ENCODE data around the gene ARMC9.
"Not testable (repeated sequence)": the region's sequence is repeated elsewhere in the genome, so short reads cannot be mapped to it uniquely, and the experiment has no call there.

ARMC9 gene

DNA sequence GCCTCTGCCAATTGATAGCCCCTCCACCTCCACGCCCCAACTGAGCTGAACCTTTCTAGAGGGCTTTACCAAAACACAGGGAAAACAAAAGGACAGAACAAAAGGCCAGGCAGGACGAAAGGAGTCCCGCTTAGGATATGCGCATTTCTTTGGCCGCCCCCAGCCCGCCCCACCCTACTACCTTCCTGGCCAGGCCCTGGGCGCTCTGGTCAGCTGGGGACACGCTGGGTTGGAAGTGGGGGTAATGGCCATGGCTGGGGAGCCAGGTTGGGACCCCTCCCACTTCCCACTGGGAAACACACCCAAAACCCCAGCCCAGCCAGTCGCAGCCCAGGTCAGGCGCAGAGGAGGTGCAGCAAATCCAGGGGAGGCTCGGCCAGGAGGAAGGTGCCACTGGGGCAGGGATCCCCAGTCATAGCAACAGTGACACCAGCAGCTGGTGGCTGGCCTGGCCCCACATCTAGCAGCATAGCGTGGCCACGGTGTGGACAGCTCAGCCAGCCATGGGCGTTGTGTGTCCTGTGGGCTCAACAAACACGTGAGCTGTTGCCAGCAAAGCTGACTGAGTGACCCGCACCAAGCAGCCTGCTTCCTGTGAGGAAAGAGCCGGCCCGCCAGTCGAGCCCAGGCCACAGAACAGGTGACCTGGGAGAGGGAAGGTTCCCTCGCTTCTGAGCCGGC lies 172.5 kb downstream of the ARMC9 start:
- DNase-seq, result no peak

DNA sequence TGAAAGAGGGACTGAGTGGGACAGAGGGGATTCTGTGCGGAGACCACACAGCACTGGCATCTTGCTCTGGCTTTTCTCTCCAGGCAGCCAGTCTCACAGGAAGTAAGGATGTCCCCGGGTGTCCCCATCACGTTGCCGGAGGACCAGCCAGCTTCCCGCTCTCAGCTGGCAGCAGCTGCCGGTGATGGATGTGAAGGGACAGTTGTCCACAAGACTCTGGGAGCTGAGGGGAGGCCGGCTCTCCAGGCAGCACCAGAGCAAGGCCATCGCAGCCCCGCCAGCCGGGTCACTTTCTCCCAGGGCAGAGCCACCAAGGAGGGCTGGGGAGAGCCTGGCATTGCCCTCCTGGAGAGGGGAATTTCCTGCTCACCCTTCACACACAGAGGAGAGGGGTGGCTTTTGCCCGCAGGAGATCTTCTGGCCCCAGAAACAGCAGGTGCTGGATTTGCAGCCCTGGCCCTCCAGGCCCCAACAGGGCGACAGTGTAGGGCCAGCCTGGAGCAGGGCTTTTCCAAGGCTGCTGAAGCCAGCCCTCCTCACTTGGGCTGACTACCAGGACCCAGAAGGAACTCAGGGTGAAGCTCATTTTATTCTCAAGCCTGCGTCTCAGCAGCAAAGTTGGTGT lies 173.1 kb downstream of the ARMC9 start:
- DNase-seq, result no peak

DNA sequence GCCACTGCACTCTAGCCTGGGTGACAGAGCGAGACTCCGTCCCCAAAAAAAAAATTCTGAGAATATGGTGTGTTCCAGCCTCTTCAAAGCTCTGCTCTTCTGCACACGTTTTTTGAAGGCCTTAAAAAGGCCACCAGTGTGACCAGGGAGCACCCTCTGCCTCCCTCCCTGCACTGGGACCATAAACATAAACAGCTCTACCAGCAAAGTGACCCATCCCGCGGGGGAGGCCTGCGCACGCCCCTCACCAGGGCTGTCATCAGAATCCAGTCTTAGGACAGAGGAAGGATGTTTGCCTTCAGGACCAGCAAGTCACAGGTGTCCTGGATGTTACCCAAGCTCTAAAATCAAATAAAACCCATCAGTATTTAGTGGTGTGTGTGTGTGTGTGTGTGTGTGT lies 173.9 kb downstream of the ARMC9 start:
- no peak for DNase-seq

DNA sequence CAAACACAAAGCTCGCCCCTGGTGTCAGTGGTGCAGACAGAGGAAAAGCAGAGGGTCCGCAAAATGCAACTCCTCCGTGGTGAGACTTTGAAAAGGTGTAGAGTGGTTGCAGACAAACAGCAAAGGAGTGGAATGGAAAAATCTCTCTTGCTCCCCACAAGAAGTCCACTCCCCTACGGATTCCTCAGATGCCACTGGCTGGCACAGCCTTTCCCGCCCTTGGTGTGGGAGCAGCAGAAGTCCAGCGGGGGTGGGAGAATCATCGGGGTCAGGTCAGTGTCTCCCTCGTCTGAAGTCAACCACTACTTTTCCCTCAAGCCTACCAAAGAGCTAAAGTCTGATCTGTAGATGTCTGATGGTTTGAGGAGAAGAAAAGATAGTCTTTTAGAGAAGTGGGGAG lies 174.8 kb downstream of the ARMC9 start:
- no peak for DNase-seq

DNA sequence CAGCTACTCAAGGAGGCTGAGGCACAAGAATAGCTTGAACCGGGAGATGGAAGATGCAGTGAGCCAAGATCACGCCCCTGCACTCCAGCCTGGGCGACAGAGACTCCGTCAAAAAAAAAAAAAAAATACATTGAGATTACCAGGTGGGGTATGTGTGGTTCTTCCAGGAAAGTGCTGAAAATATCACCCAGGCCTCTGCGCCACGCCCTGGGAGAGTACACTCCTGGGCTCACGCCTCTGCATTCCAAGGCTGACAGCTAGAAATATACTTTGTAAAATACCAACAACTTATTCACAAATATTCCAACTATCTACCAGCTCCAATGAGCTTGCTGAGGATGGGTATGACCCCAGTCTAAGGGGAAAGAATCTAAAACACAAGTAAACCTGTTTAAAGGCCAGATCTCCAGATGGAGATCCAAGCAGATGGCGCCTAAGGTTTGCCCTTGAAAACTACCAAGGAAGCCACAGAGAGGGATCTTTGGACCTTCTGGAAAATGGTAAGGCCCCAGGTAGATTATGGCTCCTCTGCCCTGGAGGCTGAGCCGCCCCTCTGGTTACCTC lies 175.4 kb downstream of the ARMC9 start:
- DNase-seq, result no peak

DNA sequence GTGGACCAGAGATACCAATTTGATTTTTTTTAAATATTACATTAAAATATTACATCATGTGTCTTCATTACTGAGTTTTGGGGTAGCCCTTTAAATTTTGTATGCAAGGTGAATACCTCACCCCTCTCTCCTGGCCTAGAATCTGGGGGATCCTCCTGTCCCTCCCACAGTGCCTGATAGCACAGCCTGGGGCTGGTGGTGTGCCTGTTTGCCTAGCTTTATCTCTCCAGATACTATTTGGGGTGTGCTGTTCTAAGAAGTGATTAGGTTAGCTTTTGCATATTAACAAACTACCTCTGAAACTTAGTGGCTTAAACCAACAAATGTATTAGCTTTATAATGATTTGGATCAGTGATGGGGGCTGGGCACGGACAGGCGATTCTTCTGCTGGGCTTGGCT lies 176.3 kb downstream of the ARMC9 start:
- DNase-seq, result no peak

DNA sequence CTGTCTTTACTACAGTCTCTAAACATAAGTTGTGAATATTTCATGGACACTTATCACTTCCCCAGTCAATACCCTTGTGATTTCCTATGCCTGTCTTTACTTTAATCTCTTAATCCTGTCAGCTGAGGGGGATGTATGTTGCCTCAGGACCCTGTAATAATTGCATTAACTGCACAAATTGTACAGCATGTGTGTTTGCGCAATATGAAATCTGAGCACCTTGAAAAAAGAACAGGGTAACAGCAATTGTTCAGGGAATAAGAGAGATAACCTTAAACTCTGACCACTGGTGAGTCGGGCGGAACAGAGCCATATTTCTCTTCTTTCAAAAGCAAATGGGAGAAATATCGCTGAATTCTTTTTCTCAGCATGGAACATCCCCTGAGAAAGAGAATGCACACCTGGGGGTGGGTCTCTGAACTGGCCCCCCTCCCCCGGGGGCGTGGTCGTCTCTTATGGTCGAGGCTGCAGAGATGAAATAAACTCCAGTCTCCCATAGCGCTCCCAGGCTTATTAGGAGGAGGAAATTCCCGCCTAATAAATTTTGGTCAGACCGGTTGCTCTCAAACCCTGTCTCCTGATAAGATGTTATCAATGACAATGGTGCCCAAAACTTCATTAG lies 177.7 kb downstream of the ARMC9 start:
- DNase-seq, result not testable (repeated sequence)

DNA sequence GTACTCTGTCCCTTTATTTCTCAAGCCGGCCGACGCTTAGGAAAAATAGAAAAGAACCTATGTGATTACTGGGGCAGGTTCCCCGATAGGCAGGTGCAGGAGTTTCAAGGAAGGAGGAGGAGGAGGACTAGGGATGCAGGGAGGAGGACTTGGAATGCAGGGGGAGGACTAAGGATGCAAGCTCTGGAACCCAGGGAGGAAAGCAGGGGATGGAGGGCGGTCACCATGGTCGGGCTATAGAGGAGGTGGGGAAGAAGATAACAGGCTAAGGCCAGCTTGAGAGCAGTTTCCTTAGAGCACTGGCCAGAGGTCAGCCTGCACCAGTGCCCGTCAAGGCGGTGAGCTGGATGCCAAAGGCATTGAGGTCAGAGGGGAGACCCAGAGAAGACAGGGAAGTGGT lies 178.4 kb downstream of the ARMC9 start:
- DNase-seq, result no peak

DNA sequence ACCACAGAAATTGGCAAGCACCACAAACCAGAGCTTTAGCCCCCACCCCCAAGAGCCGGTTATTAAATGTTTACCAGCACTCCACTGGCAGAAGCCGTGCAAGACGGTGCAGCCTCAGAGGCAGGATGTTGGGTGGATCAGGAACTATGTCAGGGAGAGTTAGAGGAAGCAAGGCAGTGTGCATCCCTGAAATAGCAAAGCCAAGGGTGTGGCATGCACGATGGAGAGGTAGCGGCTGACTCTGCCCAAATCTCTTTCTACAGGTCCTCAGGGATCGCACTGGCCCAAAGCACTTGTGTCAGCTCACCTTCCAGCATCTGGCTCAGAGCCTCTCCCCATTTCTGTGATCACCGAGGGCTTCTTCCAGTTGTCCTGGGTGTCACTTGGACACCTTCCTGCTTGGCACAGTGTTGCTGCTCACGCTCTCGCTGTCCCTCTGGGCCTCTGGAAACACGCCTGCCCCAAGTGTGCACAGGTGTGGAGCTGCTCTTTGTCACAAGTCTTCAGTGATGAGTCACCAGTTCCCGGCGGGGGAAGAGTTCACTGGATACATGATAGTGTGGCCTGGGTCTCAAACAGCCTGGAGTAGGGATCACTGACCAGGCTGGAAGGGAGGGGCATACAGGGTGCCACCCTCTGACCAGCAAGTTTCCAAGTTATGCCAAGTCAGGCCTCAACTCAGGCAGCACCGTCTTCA lies 179.7 kb downstream of the ARMC9 start:
- no peak for DNase-seq

DNA sequence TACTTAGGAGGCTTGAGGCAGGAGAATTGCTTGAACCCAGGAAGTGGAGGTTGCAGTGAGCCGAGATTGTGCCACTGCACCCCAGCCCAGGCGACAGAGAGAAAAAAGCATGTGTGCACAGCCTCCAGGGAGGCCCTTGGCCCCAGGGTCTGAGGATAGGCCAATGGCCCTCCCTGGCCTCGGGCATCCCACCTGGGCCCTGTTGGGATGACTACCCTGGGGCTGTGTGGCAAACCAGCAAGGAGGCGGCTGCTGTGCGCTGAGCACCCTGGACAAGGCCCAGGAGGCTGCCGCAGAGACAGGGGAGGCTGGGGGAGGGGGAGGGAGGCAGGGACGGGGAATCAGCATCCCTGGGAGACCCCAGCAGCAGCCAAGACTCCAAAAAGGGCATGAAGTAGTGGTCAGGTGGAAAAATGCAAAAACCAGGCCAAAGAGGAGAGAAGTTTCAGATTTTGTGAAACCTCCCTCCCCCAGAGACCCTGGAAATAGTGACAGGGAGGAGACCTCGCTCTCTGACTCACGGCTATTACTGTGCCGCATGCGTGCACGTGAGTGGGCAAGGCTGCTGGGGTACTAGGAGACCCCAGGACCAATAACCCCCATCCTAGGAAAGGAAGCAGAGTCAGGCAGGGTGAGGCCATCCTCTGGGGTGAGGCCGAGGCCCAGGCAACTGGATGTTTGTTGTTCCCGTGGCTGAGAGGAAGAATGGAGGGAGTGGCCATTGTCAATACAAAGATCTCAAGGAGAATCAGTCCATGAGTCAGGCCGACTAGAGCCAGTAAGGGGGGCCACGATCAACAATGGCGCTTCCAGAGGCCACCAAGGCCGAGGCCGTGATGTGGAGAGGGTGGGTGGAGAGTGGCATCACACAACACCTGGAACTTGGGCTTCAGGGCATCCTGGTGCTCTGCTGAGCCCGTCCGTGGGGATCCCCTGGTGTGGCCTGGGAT lies 181.1 kb downstream of the ARMC9 start:
- no peak for DNase-seq

DNA sequence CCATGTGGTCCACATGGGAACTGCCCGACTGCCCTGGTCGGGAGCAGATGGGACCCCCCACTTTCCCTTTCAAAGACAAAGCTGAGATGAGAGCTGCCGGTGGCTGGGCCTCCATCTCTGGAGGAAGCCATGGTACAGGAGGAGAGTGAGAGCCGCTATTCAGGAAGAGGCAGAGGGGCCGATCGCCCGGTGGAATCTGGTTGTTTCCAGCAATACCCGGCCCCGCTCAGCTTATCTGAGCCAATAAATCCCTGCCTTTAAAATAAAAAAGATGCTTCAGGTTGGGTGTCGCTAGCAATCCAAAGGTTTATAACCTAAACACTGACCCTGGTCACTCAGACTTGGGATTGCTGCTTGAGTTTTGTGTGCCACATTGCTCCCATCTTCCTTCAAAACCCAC lies 181.9 kb downstream of the ARMC9 start:
- no peak for DNase-seq

DNA sequence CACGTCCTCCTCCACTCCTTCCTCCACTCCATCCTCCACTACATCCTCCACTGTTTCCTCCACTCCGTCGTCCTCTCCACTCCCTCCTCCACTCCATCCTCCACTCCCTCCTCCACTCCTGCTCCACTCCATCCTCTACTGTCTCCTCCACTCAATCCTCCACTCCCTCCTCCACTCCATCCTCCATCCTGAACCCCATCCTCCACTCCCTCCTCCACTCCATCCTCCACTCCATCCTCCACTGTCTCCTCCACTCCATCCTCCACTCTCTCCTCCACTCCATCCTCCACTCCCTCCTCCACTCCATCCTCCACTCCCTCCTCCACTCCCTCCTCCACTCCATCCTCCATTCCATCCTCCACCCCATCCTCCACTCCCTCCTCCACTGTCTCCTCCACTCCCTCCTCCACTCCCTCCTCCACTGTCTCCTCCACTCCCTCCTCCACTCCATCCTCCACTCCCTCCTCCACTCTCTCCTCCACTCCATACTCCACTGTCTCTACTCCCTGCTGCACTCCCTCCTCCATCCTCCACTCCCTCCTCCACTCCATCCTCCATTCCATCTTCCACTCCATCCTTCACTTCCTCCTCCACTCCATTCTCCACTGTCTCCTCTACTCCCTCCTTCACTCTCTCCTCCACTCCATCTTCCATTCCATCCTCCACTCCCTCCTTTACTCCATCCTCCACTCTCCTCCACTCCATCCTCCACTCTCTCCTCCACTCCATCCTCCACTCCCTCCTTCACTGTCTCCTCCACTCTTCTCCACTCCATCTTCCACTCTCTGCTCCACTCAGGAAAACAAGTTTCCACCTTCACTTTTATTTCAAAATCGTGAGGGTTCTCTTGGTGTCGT lies 182.8 kb downstream of the ARMC9 start:
- DNase-seq, result no peak

DNA sequence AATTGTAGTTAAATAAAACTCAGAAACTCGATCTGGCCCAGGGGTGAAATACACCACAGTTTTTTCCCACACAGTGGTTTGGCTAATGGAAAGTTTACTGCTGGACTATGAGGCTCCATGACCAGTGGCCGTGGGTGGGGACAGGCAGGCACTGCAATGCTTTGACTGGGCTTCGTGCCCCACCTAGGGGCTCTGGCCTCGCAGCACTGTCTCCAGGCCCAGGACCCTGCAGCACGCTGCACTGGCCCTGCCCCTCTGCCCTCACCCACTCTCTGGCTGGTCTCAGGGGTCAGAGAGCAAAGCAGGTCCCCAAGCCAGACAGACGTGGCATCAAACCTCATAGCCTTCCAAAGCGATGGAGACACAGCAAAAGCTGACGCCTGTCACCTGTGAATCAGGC lies 183.7 kb downstream of the ARMC9 start:
- no peak for DNase-seq

DNA sequence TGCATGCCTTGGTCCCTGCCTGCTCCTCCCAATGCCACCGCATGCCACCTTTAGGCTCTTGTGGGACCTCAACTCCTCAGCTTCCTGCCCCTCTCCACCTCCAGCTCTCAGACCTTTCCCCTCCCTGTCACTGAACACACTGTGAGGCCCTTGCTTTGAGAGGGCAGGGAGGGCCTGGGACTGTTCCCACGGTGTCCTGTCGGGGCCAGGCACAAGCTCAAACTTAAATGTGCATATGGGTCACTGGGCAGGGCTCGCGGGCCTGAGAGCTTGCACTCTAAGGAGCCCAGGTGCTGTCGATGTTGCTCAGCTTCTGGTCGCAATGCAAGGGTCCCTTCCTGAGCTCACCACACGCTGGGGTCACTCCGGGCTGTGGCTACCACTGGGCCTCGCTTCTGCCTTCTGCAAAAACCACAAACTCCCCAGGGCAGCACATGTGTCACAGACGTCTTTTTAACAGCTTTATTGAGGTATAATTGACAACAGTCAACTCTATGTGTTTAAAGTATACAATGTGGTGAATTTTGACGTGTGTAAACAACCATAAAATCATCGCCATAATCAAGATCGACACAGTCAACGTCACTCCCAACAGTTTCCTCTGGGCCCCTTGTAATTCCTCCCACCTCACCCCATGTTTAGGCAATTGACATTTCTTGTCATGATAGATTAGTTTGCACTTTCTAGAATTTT lies 185.1 kb downstream of the ARMC9 start:
- no peak for DNase-seq

DNA sequence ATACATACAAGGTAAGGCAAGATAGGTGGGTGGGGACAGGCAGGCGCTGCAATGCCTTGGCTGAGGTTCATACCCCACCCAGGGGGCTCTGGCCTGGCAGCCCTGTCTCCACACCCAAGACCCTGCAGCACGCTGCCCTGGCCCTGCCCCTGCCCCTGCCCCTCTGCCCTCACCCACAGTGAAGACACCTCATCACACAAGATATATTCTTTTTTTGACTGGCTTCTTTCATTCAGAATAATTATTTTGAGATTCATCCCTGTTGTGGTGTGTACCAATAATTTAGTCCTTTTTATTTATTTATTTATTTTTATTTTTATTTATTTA lies 185.6 kb downstream of the ARMC9 start:
- DNase-seq, result no peak

DNA sequence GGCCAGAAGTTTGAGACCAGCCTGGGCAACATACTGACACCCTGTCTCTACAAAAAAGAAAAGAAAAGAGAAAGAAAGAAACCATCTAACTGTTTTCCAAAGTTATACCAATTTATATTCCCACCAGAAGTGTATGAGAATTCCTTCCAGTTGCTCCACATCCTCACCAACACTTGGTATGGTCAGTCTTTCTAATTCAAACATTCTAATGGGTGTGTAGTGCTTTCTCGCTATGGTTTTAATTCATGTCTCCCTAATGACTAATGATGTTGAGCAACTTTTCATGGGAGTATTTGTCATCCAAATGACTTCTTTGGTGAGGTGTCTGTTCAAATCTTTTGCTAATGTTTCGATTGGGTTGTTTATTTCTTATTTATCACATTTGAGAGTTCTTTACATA lies 186.5 kb downstream of the ARMC9 start:
- no peak for DNase-seq

DNA sequence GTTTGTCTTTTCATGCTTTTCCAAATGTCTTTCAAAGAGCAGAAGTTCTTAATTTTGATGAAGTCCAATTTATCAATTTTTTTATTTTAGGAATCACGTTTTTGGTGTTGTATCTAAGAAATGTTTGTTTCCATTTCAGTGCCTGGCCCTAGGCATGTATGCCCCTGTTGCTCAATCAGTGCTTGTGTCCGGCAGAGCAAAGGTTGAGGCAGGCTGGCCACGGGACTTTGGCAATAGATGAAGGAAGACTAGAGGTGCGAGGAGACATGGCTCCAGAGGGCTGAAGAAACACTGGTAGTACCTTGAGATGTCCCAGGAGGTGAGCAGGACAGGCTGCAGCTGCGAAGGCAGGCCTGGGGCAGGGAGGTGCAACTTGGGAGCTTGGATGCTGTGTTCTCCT lies 187.0 kb downstream of the ARMC9 start:
- no peak for DNase-seq

DNA sequence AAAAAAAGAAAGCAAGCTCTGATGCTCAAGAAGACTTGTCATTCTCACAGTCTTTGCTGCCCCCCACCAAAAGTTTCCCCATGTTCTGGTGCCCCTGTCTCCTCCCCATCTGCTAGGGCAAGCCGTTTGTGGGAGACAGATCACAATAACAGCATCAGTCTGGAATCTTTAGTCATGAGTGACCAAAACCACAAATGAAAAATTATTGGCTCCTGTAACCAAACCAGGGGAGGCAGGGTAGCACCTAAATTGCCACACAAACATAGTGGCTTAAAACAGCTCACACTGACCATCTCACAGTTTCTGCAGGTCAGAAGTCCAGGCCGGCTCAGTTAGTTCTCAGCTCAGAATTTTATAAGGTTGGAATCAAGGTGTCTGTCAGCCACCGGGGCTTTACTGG lies 188.0 kb downstream of the ARMC9 start:
- DNase-seq, result no peak

DNA sequence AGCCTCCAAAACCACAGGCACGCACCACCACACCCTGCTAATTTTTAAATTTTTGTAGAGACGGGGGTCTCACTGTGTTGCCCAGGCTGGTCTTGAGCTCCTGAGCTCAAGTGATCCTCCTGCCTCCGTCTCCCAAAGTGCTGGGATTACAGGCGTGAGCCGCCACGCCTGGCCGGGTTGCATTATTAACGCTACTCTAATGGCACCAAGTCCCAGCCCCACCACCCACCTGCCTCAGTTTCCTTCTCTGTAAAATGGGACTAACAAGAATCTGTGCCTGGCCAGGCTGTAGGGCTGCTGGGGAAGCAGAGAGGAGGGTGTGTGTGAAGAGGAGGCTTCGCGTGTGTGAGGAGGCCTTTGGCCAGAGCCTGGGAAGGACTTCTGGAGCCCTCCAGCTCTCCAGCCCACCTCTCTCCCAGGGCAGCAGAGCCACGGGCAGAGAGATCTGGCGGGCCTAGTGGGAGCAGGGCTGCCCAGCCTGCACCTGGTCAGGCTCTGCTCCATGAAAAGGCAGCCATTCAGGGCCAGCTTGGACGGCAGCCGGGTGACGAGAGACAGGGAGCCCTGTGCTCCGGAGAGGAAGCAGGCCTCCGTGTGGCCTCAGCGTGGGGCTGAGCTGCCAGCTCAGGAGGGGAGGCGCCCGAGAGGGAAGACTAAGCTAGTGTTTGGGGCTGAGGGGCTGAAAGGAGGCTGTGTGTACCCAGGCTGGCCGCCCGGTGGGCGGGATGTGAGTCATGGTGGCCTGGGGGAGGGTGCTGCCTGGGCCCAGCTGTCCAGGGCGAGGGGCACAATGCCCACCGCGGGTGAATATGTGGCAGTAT lies 189.7 kb downstream of the ARMC9 start:
- DNase-seq, result no peak

DNA sequence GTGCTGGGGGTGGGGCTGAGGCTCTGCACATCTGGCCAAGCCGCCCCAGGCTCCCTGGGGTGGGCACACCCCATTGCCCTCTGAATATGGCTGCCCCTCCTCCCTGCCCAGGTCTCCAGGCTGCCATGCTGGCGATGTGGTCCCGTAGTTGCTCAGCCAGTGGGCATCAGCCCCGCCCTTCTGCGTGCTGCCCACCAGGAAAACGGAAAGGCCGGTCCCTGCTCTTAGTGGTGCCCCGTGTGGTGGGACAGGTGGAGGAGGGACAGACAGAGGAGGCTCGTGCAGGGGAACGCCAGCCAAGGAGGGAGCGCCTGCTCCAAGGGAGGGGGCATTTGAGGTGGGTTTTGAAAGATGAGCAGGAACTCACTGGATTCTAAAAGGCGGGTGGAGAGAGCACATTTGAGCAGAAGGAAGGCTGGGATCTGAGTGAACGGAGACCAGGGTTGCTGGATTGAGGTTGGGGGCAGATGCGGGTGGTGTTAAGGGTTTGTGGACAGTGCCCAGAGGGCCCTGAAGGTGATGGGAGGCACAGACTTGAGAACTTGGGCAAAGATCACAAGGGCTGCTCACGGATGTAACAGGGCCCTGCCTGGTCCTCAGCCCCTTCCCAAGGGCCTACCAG lies 190.4 kb downstream of the ARMC9 start:
- no peak for DNase-seq

All from stimulated activated CD4-positive, alpha-beta T cell treated with anti-CD3 and anti-CD28 coated beads, Interleukin-15, amount 100 ng/mL, for 24 hours (primary cell).